ENCODE measurements around the gene NAA15.
"Not testable (repeated sequence)": the region's sequence is repeated elsewhere in the genome, so short reads cannot be mapped to it uniquely, and the experiment has no call there.

NAA15 gene

GRCh38 chr4:139301113-139301820 is at the start of gene NAA15:
Gene NAA15 (plus strand): TSS chr4:139301505. CDS start chr4:139301778, 273 bp downstream.
- DNase-seq (ENCODE audit: low read depth in 2 of 2) = peak; percentile 91 to 93

DNA sequence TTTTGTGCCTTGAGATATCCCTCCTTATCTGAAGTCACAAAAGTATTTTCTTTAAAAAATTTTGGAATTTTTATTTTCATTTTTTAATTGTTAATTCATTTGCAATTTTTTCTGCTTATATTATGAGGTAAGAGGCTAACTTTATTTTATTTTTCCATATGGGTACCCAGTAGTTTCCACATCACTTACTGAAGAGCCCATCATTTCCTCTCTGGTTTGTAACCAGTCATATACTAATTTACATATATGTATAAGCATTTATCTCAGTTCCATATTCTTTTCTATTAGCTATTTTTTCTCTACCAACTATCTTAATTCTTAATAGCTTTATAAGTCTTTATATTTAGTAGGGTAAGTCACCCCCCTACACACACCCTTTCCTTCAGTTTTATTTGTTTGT is 48.3 kb upstream of the NAA15 start:
- DNase-seq (ENCODE audit: low read depth in 2 of 2) = no peak

- no peak for DNase-seq (ENCODE audit: low read depth in 2 of 2)
Measured at GRCh38 chr4:139253713-139254112, 47.6 kb upstream of the NAA15 start.

GRCh38 chr4:139255581-139255980 is 45.7 kb upstream of the NAA15 start:
- DNase-seq (ENCODE audit: low read depth in 2 of 2) = not testable (repeated sequence)

- DNase-seq (ENCODE audit: low read depth in 2 of 2) = no peak
Measured at GRCh38 chr4:139256349-139256748, 45.0 kb upstream of the NAA15 start.

DNA sequence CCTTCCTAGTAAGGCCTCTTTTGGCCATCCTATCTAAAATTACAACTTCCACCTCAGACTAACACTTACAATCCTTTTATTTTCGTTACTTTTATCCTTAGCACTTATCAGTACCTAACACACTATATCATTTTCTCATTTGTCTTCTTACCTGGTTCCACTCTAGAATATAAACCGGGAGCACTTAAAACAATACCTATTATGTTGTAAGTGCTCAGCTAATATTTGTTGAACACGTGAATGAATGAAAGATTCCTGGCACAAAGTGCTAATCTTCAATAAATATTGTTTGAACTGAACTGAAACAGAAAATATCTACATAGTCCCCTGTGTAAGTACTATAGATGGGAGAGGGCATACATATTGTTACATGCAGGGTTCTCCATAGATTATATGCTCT is 35.7 kb upstream of the NAA15 start:
- DNase-seq (ENCODE audit: low read depth in 2 of 2) = no peak

DNA sequence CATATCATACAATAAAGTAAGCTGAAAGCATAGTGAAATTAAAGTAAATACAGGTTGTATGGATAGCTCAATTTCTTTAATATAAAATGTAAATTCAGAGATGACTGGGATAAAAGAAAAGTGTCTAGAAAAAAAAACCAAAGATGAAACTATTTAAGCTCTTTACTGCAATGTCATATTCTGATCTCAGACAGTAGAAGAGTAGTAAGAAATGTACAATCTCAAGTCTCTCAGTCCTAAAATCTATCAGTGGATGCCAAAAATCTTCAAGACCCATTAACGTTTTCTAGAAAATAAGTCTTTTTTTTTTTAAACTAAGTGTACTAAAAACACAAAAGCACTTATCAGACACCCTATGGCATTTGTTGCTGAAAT is 35.1 kb upstream of the NAA15 start:
- DNase-seq (ENCODE audit: low read depth in 2 of 2) = no peak

DNA sequence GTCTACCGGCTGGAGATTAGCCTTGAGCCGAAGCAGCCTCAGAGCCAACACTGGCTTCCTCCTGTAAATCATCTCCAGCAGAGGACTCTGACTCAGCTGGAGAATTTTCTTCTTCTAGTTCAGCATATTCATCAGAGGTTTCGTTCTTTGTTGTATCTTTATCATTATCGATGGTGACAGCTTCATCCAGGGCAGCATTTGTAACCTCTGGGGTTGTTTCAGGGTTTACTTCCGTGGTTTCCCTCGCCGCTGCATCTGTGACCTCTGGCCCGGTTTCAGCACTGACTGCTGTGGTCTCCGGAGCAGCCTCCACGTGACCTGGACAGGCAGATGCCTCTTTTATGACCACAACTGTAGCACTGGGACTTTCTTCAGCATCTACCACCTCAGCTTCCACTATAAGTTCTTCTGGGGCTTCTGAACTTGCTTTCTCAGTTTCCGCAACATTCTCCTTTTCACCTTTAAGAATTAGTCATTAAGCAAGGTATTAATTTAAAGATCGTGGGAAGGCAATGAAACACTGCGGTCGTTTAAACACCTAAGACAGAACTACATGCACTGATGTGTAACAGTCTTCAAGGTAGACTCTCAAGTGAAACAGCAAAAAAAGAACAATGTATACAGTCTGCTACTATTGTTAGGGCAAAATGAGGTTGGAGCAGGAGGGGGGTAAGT is 34.6 kb upstream of the NAA15 start:
- peak; percentile 18 to 34 for DNase-seq (ENCODE audit: low read depth in 2 of 2)

GRCh38 chr4:139267301-139267700 is 34.0 kb upstream of the NAA15 start:
- DNase-seq (ENCODE audit: low read depth in 2 of 2) = no peak

GRCh38 chr4:139273835-139274234 is 27.5 kb upstream of the NAA15 start:
- DNase-seq (ENCODE audit: low read depth in 2 of 2) = no peak

- DNase-seq (ENCODE audit: low read depth in 2 of 2) = no peak
Measured at GRCh38 chr4:139274790-139275189, 26.5 kb upstream of the NAA15 start.

- DNase-seq (ENCODE audit: low read depth in 2 of 2) = no peak
Measured at GRCh38 chr4:139275281-139275735, 26.0 kb upstream of the NAA15 start.

- DNase-seq (ENCODE audit: low read depth in 2 of 2) = no peak
Measured at GRCh38 chr4:139278485-139278884, 22.8 kb upstream of the NAA15 start.

GRCh38 chr4:139278912-139279759 is 22.2 kb upstream of the NAA15 start:
- DNase-seq (ENCODE audit: low read depth in 2 of 2) = no peak

DNA sequence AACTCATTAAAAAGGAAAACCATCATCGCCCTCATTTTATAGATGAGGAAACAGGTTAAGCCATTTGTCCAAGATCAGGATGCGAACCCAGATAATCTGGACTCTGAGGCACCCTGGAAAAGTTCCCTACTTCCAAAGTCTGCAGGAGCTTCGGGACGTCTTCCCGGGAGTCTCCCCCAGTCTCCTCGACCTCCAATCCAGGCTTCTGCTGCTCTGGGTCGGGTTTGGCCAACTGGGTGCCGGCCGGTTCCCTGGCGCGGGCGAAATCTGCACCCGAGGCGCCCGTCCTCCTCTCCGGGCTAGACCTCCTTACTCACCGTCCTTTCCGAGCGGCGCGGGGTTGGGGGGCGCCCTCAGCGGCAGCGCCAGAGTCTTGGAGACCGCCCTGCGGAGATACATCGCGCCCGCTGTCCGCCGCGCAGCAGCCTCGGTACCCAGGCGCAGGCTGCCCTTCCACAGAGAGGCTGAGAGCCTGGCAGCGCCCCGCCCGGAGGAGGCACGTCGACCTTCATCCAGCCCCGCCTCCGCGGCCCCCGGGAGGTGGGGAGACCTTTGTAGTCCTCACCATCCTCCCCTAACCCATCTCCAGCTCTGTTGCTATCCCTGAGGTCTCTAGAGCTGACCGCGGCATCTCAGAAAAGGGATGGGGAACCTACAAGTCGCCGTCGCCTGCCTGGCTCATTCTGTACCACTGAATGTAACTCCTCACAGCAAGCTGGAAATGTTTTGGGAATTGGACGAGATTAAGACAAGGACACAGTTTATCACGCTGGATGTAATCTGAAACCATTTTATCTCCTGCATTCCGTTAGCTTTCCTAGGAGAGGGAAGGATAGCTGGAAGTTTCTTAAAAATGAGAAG is 21.3 kb upstream of the NAA15 start, which contains the start of gene MGARP:
MGARP (minus strand) TSS at position 466 of the 861 bp plus-strand sequence; CDS start at position 399, 67 bp downstream.
- no peak for DNase-seq (ENCODE audit: low read depth in 2 of 2)

- no peak for DNase-seq (ENCODE audit: low read depth in 2 of 2)
Measured at GRCh38 chr4:139282065-139282720, 19.1 kb upstream of the NAA15 start.

- no peak for DNase-seq (ENCODE audit: low read depth in 2 of 2)
Measured at GRCh38 chr4:139282721-139283075, 18.6 kb upstream of the NAA15 start.

DNA sequence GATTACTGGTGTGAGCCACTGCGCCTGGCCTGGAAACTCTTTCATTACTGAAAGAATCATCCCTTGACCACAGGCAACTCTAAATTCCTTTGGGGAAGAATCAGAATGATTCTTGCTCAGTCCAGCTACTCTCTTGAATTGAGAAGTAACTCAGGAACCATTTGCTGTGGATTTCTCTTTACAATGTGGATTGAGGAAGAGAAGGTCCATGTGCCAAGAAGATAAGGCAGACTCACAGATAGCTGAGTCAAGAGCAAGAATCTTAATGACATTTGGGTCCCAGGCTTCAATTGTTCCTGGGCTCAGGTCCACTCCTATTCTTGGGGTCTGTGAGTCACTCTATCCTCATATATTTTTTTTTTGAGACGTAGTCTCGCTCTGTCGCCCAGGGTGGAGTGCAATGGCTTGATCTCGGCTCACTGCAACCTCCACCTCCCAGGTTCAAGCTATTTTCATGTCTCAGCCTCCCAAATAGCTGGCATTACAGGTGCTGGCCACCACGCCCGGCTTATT is 15.1 kb upstream of the NAA15 start:
- no peak for DNase-seq (ENCODE audit: low read depth in 2 of 2)

- DNase-seq (ENCODE audit: low read depth in 2 of 2) = peak; percentile 92 to 99
Measured at GRCh38 chr4:139295206-139295941, 5.9 kb upstream of the NAA15 start.

- no peak for DNase-seq (ENCODE audit: low read depth in 2 of 2)
Measured at GRCh38 chr4:139295942-139296299, 5.4 kb upstream of the NAA15 start.
